Type B pancreatic cell (in vitro differentiated cells): Measurements from ENCODE around the gene FMO5. TPM values are rescaled to one million over a fixed set of nuclear protein-coding genes. Genes with fewer than 3 reads are reported as not detected.
A peak's percentile ranks its signal among the peaks of the same experiment; 100 is the strongest.
"Not testable (repeated sequence)": the region's sequence is repeated elsewhere in the genome, so short reads cannot be mapped to it uniquely, and the experiment has no call there.

ENCODE experiments used
- DNase-seq: peaks from one replicate; pipeline ENCODE4 v3.0.0; 2021; ENCODE audit warnings: mixed read lengths; ENCODE audit not compliant: unreplicated experiment; ENCODE audit errors: extremely low spot score
- H3K27ac Mint-ChIP-seq: 2 replicates; pipeline ENCODE4 v1.8.0; 2021; ENCODE audit warnings: mild to moderate bottlenecking, mixed read lengths
- H3K27me3 Mint-ChIP-seq: 2 replicates; pipeline ENCODE4 v1.8.0; 2021; ENCODE audit warnings: mixed read lengths
- H3K36me3 Mint-ChIP-seq: 2 replicates; pipeline ENCODE4 v1.8.0; 2021; ENCODE audit warnings: mixed read lengths
- H3K4me1 Mint-ChIP-seq: one replicate; pipeline ENCODE4 v1.8.0; 2021; ENCODE audit warnings: mixed read lengths; ENCODE audit not compliant: unreplicated experiment
- H3K4me3 Mint-ChIP-seq: 2 replicates; pipeline ENCODE4 v1.8.0; 2021; ENCODE audit warnings: mild to moderate bottlenecking, mixed read lengths
- H3K9me3 Mint-ChIP-seq: 2 replicates; pipeline ENCODE4 v1.8.0; 2021; ENCODE audit warnings: mixed read lengths
- total RNA-seq: library from RNA; stranded (reverse); gene quantifications from 2 replicates; pipeline ENCODE4 v1.2.1, GENCODE V29; 2021; ENCODE audit warnings: low replicate concordance
- TF ChIP-seq, protein P1 (sequence below): fragments of 200-600 bp; sonication (generic); conservative IDR thresholded peaks from 2 replicates; pipeline ENCODE4 v1.5.0; 2021; ENCODE audit warnings: antibody characterized with exemption, mild to moderate bottlenecking

Gene FMO5
- total RNA-seq, 1 donor from 2014 or later = 2.4 TPM

- no peaks in the 10 kb centered on the region for H3K9me3 Mint-ChIP-seq
- DNase-seq = no peak
- H3K36me3 Mint-ChIP-seq = no peaks in the 10 kb centered on the region
- H3K4me3 Mint-ChIP-seq = no peak overlapping the region
- no peaks in the 10 kb centered on the region for H3K27me3 Mint-ChIP-seq
- H3K4me1 Mint-ChIP-seq = peaks cover 5% of the 10 kb centered on the region
- peak overlapping the region; percentile 42 for H3K27ac Mint-ChIP-seq
- TF ChIP-seq, protein P1, sequence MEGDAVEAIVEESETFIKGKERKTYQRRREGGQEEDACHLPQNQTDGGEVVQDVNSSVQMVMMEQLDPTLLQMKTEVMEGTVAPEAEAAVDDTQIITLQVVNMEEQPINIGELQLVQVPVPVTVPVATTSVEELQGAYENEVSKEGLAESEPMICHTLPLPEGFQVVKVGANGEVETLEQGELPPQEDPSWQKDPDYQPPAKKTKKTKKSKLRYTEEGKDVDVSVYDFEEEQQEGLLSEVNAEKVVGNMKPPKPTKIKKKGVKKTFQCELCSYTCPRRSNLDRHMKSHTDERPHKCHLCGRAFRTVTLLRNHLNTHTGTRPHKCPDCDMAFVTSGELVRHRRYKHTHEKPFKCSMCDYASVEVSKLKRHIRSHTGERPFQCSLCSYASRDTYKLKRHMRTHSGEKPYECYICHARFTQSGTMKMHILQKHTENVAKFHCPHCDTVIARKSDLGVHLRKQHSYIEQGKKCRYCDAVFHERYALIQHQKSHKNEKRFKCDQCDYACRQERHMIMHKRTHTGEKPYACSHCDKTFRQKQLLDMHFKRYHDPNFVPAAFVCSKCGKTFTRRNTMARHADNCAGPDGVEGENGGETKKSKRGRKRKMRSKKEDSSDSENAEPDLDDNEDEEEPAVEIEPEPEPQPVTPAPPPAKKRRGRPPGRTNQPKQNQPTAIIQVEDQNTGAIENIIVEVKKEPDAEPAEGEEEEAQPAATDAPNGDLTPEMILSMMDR = no peak
These were observed 13.1 kb upstream of the FMO5 start for GRCh38 chr1:147238053-147238902.

DNA sequence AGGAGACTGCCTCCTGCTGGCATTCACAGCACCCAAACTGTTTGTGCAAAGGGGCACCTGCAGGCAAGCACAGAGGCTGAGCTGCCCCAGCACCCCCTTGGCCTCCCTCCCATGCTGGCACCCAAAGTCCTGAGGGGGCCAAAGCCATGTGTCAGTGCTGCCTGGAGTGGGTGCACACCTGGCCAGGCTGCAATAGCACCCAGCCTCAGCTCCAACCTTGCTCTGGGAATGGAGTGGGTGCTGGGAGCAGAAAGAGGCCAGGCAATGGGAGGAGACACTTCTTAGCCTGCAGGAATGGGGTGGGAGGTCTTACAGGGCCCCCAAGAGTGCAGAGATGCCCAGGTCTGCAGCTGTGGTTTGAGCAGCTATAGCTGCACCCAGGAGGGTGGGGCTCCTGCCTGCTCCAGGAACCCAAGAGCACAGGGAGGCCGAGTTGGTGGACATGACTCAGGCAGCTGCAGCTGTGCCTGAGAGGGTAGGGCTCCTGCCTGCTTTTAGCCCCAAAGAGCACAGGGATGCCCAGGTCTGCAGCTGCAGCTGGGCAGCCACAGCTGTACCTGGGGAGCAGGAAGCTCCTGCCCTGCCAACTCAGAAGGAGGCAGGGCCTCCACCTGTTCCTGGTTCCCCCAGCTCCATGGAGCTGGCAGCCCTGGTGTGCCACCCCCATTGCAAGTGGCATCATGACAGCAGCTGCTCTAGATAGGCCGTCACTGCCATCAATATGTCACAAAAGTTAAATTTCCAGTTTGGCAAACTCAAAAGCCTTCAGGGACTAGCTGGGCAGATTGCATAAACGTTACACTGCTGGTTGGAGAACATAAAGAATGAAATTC, 12.0 kb upstream of the FMO5 start:
- TF ChIP-seq, protein P1 = no peak
- H3K36me3 Mint-ChIP-seq = no peaks in the 10 kb centered on the region
- H3K4me3 Mint-ChIP-seq = no peak overlapping the region
- DNase-seq = no peak
- peak overlapping the region; percentile 42 for H3K27ac Mint-ChIP-seq
- no peaks in the 10 kb centered on the region for H3K9me3 Mint-ChIP-seq
- H3K27me3 Mint-ChIP-seq = no peaks in the 10 kb centered on the region
- H3K4me1 Mint-ChIP-seq = peaks cover 5% of the 10 kb centered on the region

DNA sequence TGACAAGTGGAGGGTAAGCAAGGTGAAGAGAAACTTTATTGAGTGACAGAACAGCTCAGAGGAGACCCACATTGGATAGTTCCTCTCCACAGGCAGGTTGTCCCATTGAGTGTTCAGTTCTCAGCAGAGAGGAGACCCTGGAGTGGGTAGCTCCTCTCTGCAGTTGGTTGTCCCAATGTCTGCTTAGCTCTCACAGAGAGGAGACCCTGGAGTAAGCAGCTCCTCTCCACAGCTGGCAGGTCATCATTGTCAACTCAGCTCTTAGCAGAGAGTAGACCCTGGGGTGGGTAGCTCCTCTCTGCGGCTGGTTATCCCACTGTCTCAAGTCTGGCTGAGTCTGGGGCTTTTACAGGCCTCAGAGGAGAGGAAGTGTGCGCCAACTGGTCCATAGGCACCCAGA, 11.3 kb upstream of the FMO5 start:
- no peaks in the 10 kb centered on the region for H3K36me3 Mint-ChIP-seq
- peaks cover 5% of the 10 kb centered on the region for H3K4me1 Mint-ChIP-seq
- no peaks in the 10 kb centered on the region for H3K9me3 Mint-ChIP-seq
- no peak overlapping the region for H3K27ac Mint-ChIP-seq
- no peak overlapping the region for H3K4me3 Mint-ChIP-seq
- H3K27me3 Mint-ChIP-seq = no peaks in the 10 kb centered on the region
- DNase-seq = no peak
- TF ChIP-seq, protein P1 = no peak

DNA sequence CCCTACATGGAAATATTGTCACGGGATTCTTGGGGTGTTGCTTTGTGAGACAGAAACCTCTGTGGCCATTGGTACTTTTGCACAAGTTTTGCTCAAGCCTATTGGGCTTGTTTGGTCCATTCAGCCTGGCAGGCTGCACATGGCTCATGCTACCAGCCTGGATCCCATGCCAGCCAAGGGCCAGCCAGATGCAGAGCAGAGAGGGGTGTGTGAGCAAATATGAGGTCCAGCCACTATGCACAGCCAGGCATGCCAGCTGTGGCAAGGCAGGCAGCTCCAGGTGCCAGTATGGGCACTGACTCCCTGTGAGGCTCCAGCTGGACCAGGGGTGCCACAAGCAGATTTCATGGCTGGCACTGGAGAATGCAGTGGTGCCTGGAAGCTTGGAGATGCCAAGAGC, 10.7 kb upstream of the FMO5 start:
- Mint-ChIP-seq H3K27ac (no peak overlapping the region), H3K4me1 (peaks cover 5% of the 10 kb centered on the region), H3K36me3 (no peaks in the 10 kb centered on the region), H3K4me3 (no peak overlapping the region), H3K9me3 (no peaks in the 10 kb centered on the region), H3K27me3 (no peaks in the 10 kb centered on the region)
- DNase-seq = no peak
- TF ChIP-seq, protein P1 = no peak

GRCh38 chr1:147233903-147234302, 8.8 kb upstream of the FMO5 start:
- not testable (repeated sequence) for H3K36me3 Mint-ChIP-seq, H3K4me1 Mint-ChIP-seq, H3K9me3 Mint-ChIP-seq, H3K4me3 Mint-ChIP-seq, H3K27ac Mint-ChIP-seq, H3K27me3 Mint-ChIP-seq, DNase-seq

GRCh38 chr1:147231032-147231431, 5.9 kb upstream of the FMO5 start:
- not testable (repeated sequence) for H3K36me3 Mint-ChIP-seq, DNase-seq, H3K9me3 Mint-ChIP-seq, H3K4me3 Mint-ChIP-seq, H3K27me3 Mint-ChIP-seq, H3K27ac Mint-ChIP-seq, H3K4me1 Mint-ChIP-seq
